ENCODE data around the gene ALKBH5. TPM values are rescaled to one million over a fixed set of nuclear protein-coding genes. Genes with fewer than 3 reads are reported as not detected.

ALKBH5 gene
- total RNA-seq, 1 donor from 2014 or later = 87.9 TPM

DNA sequence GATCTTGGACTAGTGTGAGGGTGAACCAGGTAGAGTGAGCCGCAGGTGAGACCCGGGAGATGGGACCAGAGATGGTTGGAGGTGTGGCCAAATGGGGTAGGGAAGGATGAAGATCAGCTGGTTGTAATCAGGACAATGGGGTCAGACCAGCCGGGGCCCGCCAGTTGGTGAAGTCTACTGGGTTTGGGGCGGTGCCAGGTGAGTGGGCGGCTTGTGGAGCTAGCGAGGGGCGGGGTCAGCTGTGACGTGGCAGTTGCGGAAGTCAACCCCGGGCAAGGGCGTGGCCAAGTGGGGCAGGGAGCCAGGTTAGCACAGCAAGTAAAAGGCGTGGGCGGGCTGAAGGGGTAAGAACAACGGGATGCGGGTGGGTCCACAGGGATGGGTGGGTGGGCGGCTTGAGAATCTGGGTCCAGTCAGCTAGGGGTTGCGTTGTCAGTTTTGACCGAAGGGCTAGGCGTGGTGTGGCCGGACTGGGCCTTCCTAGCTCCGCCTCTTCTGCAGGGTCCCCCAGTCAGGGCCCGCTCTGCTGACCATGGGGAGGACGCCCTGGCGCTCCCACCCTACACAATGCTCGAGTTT is 25.5 kb upstream of the ALKBH5 start:
- DNase-seq (ENCODE audit: low spot score) = peak; percentile 97

DNA sequence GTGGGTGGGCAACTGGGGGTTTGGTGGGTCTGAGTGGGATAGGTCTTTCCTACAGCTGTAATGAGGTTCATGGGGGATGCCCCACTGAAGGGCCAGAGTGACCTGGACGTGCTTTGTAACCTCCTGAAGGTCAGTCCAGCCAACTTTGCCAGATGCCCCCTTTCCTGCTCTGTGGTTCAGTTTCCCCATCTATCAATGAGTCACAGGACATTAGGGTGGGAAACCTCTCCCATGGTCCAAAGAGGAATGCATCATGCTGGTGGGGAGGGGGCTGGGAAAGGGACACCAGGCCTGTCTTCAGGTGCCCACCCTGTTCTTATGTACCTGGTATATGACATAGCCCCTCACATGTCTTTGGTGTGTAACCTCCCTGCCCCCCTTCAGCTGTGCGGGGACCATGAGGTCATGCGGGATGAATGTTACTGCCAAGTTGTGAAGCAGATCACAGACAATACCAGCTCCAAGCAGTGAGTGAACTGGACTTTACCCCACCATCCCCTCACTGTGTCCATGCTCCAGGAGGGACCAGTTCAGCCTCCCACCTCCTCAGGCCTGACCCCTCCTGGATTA is 24.0 kb upstream of the ALKBH5 start:
- no peak for DNase-seq (ENCODE audit: low spot score)

DNA sequence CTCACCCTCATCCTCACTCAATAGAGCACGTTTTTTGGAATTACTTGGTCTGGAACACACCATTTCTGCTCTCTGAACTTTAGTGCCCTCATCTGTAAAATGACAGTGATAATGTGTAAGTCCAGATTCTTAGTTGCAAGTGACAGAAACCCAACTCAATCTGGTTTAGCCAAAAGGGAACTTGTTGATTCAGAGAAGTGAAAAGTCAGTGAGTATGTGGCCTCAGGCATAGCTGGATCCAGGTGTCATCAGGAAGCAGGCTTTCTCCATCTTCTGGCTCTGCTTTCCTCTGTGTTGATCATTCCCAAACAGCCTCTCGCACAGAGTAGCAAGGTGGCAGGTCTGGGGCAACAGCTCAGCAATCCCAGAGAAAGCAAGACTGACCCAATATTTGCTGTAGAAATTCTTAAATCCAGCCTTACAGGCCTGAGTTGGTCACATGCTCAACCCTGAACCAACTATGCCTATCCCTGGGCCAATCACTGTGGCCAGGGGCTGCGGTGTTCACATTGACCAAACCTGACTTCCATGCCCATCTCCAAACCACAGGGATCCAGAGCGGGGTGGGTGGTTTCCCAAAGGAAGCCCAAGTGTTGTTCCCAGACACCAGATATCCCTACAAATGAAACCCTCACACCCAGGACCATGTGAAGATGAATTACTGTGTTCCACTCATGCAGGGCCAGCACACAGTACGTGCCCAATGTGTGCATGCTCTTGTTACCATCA is 23.3 kb upstream of the ALKBH5 start:
- no peak for DNase-seq (ENCODE audit: low spot score)

DNA sequence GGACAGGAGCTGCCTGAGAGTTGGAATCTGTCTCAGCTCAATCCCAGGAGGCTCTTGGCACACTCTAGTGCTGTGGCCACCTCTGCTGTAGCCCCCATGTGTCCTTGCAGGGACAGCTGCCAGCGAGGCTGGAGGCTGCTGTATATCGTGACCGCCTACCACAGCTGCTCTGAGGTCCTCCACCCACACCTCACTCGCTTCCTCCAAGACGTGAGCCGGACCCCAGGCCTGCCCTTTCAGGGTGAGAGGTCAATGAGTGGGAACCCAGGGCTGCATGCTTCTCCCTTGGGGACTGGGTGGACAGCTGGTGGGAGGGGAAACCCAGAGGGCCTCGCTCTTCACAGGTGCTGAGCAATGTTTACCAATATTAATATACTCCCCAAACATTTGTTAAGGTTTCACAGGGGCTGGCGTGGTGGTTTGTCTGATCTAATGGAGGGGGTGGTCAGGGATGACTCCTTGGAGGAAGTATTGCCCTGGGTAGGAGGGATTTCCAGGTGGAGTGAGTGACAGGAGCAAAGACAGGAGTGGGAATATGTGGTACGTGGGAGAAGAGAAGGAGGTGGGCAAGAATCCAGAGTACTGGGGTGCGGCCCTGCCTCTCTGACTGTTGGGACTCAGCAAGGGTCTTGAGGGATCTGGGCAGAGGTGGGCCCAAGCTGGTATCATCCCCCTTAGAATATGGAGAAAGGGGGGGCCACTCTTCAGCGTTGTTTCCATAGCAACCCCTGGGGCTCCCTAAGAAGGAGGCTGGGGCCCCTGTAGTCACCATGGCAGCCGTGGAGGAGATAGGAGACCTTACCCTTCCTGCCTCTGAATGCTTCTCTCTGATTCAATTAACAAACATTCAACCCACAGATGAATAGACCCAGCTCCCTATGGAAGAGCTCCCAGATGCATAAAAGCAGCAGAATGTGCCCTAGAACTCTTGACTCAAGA is 22.2 kb upstream of the ALKBH5 start:
- DNase-seq (ENCODE audit: low spot score) = no peak

DNA sequence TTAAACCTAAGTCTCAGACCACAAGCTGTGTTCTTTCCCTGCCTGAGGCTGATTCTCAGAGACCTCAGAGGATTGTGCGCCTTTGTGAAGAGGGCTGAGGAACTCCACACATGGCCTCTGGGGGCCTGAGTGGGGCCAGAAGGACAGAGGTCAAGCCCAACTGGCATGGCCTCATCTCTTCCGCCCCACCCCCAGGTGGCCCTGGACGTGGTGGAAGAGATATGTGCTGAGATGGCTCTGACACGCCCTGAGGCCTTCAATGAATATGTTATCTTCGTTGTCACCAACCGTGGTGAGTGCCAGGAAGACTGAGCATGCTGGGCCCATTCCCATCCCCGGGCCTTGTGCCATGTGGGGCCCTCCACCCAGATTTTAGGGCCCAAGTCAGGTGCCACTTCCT is 20.1 kb upstream of the ALKBH5 start:
- no peak for DNase-seq (ENCODE audit: low spot score)

DNA sequence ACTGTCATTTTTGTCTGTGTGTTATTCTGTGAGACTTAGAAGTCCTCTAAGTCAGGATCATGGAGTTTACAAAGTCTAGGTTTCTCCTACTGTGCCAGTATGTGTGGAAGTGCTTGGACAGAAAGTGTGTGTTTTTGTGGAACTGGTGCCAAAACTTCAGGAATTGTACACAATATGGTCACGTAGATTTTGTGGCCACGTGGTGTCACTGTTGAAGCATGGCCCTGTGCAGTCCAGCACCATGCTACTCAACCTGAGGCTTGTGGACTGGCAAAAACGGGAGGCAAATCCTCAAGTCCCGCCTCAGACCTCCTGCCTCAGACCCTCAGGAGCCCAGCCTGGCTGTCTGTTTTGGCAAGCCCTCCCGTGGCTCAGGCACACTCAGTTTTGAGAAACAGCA is 16.7 kb upstream of the ALKBH5 start:
- DNase-seq (ENCODE audit: low spot score) = no peak

DNA sequence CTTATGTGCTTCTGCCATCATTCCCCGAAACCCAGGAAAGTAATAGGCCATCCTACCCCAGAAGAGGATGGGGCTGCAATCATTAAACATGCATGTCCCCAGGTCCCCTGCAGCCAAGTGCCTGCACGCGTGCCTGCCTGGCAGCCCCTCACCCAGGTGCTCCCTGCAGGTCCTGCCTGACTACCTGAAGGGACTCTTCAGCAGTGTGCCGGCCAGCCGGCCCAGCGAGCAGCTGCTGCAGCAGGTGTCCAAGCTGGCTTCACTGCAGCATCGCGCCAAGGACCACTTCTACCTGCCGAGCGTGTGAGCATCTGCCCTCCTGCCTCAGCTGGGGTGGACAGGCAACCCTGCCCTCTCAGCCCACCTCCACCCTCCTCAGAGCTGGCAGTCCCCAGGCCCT is 16.2 kb upstream of the ALKBH5 start:
- no peak for DNase-seq (ENCODE audit: low spot score)

- DNase-seq (ENCODE audit: low spot score) = no peak
Measured at GRCh38 chr17:18172531-18173278, 10.9 kb upstream of the ALKBH5 start.

GRCh38 chr17:18173740-18174139 is 9.9 kb upstream of the ALKBH5 start:
- no peak for DNase-seq (ENCODE audit: low spot score)

- no peak for DNase-seq (ENCODE audit: low spot score)
Measured at GRCh38 chr17:18176176-18176575, 7.5 kb upstream of the ALKBH5 start.

- no peak for DNase-seq (ENCODE audit: low spot score)
Measured at GRCh38 chr17:18177133-18177532, 6.5 kb upstream of the ALKBH5 start.

DNA sequence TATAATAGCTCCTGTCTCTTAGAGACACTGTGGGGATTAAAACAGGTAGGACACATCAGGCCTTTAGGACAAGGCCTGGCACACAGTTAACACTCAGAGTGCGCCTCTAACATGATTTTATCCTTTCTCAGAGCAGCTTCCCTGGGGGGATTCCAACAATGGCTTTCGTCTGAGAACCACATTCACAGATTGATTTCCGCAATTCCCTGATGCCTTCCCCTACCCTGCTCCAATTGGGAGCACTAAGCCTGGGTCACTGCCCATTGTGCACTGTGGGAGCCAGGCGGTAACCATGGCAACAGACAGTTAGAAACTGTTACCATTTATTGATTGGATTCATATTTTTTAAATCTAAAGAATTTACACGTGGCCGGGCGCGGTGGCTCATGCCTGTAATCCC is 5.9 kb upstream of the ALKBH5 start:
- no peak for DNase-seq (ENCODE audit: low spot score)

DNA sequence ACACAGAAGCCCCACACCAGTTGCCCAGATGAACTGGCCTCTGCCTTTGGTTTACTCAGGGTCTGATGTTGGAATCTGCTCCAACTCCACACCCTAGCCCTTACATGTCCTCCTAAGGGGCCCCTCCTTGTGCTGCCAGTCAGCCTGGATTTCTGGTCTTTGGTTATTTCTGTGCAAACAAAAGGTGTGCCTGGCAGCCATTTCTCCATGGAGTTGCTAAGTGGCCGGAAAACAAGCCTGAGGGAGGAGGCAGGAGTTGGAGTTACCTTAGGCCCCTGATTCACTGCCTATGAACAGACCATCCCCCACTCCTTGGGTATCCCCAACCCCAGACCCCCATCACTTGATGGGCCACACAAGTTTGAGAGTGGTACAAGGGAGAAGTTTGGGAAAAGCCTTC is 4.4 kb upstream of the ALKBH5 start:
- DNase-seq (ENCODE audit: low spot score) = no peak

GRCh38 chr17:18179804-18180203 is 3.8 kb upstream of the ALKBH5 start:
- no peak for DNase-seq (ENCODE audit: low spot score)

DNA sequence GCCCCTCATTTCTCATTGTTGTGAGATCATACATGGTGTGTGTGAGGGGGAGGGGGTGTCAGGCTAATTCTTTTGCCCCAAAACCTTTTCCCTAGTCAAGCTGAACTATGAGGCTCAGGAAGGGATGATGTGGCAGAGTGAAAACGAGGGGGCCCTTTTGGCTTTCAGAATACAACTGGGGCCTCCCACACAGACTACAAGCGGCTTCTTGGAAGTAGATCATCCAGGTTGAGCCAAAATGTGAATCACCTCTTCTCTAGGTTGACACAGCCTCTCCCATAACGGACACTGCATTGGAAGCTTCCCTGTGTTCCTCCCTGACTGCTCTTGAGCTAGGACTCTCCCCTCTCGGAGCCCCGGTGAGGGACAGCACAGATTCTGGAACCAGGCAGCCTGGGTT is 2.3 kb upstream of the ALKBH5 start:
- no peak for DNase-seq (ENCODE audit: low spot score)

DNA sequence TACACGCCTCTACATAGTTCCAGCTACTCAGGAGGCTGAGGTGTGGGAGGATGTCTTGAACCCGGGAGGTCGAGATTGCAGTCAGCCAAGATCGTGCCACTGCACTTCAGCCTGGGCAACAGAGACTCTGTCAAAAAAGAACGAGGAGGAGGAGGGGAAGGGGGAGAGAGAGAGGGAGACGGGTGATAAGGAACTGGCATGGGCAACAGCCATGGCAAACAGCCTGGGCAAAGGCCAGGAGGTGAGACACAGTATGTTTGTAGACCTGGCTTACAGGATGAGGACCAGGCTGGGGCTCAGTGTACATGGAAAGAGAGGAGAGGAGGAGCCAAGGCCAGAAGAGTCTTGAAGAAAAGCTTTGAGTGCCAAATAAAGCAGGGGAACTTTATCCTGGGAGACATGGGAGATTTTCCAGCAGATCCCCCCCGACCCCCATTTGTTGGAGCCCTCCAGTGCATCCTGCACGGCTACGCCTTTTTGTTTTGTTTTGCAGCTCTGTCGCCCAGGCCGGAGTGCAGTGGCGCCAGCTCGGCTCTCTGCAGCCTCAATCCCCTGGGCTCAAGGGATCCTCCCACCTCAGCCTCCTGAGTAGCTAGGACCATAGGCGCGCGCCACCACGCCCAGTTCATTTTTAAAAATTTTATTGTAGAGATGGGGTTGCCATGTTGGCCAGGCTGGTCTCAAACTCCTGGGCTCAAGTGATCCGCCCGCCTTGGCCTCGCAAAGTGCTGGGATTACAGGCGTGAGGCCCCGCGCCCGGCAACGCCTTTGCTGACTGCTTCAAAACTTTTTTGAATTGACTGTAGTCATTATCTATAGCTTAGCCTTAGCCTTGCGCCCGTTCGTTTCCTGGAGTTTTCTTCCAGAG is 1.3 kb upstream of the ALKBH5 start:
- peak; percentile 53 for DNase-seq (ENCODE audit: low spot score)

- peak; percentile 92 for DNase-seq (ENCODE audit: low spot score)
Measured at GRCh38 chr17:18182978-18183333, 672 bp upstream of the ALKBH5 start.

- peak; percentile 51 for DNase-seq (ENCODE audit: low spot score)
Measured at GRCh38 chr17:18184143-18185031, 759 bp downstream of the ALKBH5 start.

DNA sequence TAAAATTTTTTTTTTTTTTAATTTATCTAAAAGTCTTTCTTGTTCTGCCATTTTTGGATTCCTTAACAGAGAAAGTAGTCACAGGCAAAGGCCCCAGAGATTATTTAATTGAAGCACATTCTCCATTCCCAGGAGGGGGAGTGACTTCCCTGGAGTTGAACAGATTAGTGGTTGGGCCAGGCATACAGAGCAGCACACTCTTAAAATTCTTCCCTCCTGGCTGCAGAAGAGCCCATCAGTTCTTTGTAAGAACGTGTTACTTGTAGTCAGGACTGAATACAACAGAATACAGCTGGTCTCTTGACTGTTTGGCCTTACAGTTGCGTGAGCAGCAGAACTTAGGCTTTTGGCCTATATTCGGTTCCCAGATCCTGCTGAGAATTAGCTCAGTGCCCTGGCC is 1.8 kb downstream of the ALKBH5 start:
- DNase-seq (ENCODE audit: low spot score) = no peak

Measured in ureter (tissue), 1 donor.